ENCODE measurements around the gene RAB4A.
A peak's percentile ranks its signal among the peaks of the same experiment; 100 is the strongest.

Gene RAB4A

DNA sequence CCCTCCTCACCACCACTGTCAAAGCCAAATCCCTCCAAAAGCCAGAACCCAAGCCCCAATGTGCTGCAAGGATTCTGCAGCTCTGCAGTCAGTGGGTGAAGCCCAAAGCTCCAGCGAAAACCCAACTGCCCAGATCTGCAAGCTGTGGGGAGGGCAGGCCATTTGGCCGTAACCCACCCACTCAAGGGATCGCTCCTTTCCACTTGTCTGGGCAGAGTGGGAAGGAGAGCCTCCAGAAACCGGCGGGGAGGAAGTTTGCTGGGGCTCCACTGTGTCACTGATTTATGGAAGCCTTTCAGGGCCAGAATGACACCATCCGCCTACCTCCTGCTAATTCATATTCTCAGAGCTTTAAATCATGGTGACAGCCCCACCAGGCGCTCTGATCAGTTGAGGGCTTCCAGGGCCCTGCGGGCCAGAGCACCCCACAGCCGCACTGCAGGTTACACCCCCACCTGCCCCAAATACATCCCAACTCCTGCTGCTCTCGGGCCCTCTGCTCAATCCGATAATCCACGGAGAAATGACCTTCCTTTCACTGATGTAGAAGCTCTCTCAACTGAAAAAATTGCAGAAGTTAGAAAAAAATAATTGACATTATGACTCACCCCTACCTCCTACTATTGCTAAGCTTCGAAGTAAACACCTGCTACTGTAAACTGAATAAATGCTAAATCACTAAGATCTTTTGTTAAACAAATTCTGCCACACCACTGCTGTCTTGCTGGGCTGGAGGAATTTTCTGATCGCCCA is 40.6 kb upstream of the RAB4A start:
- H3K27me3 ChIP-seq (replicated peaks), result peaks cover 4% of the 10 kb centered on the region
- no peak overlapping the region for H3K4me3 ChIP-seq (ENCODE audit: low read depth, low read length)
- TF ChIP-seq, protein P1, sequence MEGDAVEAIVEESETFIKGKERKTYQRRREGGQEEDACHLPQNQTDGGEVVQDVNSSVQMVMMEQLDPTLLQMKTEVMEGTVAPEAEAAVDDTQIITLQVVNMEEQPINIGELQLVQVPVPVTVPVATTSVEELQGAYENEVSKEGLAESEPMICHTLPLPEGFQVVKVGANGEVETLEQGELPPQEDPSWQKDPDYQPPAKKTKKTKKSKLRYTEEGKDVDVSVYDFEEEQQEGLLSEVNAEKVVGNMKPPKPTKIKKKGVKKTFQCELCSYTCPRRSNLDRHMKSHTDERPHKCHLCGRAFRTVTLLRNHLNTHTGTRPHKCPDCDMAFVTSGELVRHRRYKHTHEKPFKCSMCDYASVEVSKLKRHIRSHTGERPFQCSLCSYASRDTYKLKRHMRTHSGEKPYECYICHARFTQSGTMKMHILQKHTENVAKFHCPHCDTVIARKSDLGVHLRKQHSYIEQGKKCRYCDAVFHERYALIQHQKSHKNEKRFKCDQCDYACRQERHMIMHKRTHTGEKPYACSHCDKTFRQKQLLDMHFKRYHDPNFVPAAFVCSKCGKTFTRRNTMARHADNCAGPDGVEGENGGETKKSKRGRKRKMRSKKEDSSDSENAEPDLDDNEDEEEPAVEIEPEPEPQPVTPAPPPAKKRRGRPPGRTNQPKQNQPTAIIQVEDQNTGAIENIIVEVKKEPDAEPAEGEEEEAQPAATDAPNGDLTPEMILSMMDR (IDR thresholded peaks at IDR 0.05; ENCODE audit: low read depth, low read length, missing control alignments), result no peak
- DNase-seq, result no peak
- no peaks in the 10 kb centered on the region for H3K36me3 ChIP-seq (replicated peaks)
- in situ Hi-C loops (cut with HindIII; ENCODE audit: low pct_ligation_motif_present, low sequenced_read_pairs), result no loop called here
- H3K27ac ChIP-seq, result no peak overlapping the region

GRCh38 chr1:229230893-229231753 is 39.8 kb upstream of the RAB4A start:
- no peaks in the 10 kb centered on the region for H3K36me3 ChIP-seq (replicated peaks)
- TF ChIP-seq, protein P1 (IDR thresholded peaks at IDR 0.05; ENCODE audit: low read depth, low read length, missing control alignments), result no peak
- peaks cover 4% of the 10 kb centered on the region for H3K27me3 ChIP-seq (replicated peaks)
- H3K27ac ChIP-seq, result peak overlapping the region; percentile 40
- in situ Hi-C loops (cut with HindIII; ENCODE audit: low pct_ligation_motif_present, low sequenced_read_pairs), result no loop called here
- no peak overlapping the region for H3K4me3 ChIP-seq (ENCODE audit: low read depth, low read length)
- peak; percentile 87 for DNase-seq

- no peak for DNase-seq
- Histone ChIP-seq H3K27me3 (replicated peaks) (peaks cover 4% of the 10 kb centered on the region), H3K36me3 (replicated peaks) (no peaks in the 10 kb centered on the region), H3K27ac (no peak overlapping the region), H3K4me3 (ENCODE audit: low read depth, low read length) (no peak overlapping the region)
- in situ Hi-C loops (cut with HindIII; ENCODE audit: low pct_ligation_motif_present, low sequenced_read_pairs), result no loop called here
- TF ChIP-seq, protein P1 (IDR thresholded peaks at IDR 0.05; ENCODE audit: low read depth, low read length, missing control alignments), result peak; percentile 2
These were observed 39.2 kb upstream of the RAB4A start for GRCh38 chr1:229231754-229232119.

DNA sequence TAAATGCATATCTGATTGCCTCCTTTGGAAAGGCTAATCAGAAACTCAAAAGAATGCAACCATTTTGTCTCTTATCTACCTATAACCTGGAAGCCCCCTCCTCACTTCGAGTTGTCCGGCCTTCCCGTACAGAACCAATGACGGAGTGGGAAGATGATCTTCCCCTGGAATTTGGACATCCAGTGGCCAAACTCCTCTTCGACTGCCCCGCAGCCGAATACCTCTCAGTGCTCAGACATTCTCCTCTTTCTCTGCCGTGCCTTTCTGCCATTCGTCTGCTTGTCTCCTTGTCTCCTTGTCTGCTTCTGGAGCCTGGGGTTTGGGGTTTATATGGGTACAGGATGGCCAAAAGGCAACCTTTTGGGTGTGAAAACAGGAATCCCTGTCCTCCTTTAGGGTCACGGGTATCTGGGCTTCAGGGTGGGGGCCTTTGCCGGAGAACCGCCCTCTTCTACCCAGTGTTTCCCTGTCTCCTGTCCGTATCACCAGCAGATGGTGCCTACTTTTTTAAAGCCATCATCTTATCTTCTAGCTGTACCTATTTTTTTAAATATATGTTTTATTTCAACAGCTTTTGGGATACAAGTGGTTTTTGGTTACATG is 35.9 kb upstream of the RAB4A start:
- no peak overlapping the region for H3K4me3 ChIP-seq (ENCODE audit: low read depth, low read length)
- H3K36me3 ChIP-seq (replicated peaks), result no peaks in the 10 kb centered on the region
- TF ChIP-seq, protein P1 (IDR thresholded peaks at IDR 0.05; ENCODE audit: low read depth, low read length, missing control alignments), result no peak
- no peak overlapping the region for H3K27ac ChIP-seq
- H3K27me3 ChIP-seq (replicated peaks), result peaks cover 2% of the 10 kb centered on the region
- DNase-seq, result no peak
- in situ Hi-C loops (cut with HindIII; ENCODE audit: low pct_ligation_motif_present, low sequenced_read_pairs), result no loop called here

GRCh38 chr1:229237320-229237719 is 33.6 kb upstream of the RAB4A start:
- no peaks in the 10 kb centered on the region for H3K36me3 ChIP-seq (replicated peaks)
- in situ Hi-C loops (cut with HindIII; ENCODE audit: low pct_ligation_motif_present, low sequenced_read_pairs), result no loop called here
- H3K27me3 ChIP-seq (replicated peaks), result peaks cover 2% of the 10 kb centered on the region
- H3K4me3 ChIP-seq (ENCODE audit: low read depth, low read length), result no peak overlapping the region
- TF ChIP-seq, protein P1 (IDR thresholded peaks at IDR 0.05; ENCODE audit: low read depth, low read length, missing control alignments), result no peak
- no peak for DNase-seq
- H3K27ac ChIP-seq, result no peak overlapping the region

Measured in brain microvascular endothelial cell (primary cell).